Panc1 (cell line): Measurements from ENCODE around the gene MAL.

ENCODE experiments used
- CTCF ChIP-seq: fragments of 450-650 bp; IDR thresholded peaks from 2 replicates; pipeline ENCODE4 v1.5.1; 2017; ENCODE audit warnings: mild to moderate bottlenecking
- POLR2AphosphoS5 ChIP-seq: IDR thresholded peaks from 2 replicates; pipeline ENCODE4 v1.6.1; 2012; ENCODE audit warnings: mild to moderate bottlenecking, low read depth, low read length, moderate library complexity
- SIN3A ChIP-seq: IDR thresholded peaks from 2 replicates; pipeline ENCODE4 v1.6.1; 2012; ENCODE audit warnings: low read depth, mild to moderate bottlenecking, low read length, moderate library complexity, borderline replicate concordance; ENCODE audit not compliant: insufficient read depth

- TF ChIP-seq CTCF: no peak
- no peak for TF ChIP-seq POLR2AphosphoS5
- no peak for TF ChIP-seq SIN3A
Measured at GRCh38 chr2:95029898-95030341, 4.4 kb downstream of the MAL start.
